BE2C (cell line): ENCODE results near the gene DPT.

ENCODE experiments used
- DNase-seq: peaks from one replicate; pipeline ENCODE4 v3.0.0-alpha.2; 2020
- H3K27me3 ChIP-seq: fragments of 250-450 bp; sonication (Bioruptor Pico); 2 replicates; pipeline ENCODE4 v1.5.1; 2020; ENCODE audit warnings: mild to moderate bottlenecking
- H3K36me3 ChIP-seq: fragments of 250-450 bp; sonication (Bioruptor Pico); 2 replicates; pipeline ENCODE4 v1.5.1; 2020; ENCODE audit warnings: mild to moderate bottlenecking
- H3K4me1 ChIP-seq: fragments of 250-450 bp; sonication (Bioruptor Pico); 2 replicates; pipeline ENCODE4 v1.5.1; 2020
- H3K4me3 ChIP-seq: 2 replicates; pipeline ENCODE4 v1.5.1; 2011; ENCODE audit warnings: low read depth, low read length
- H3K9me3 ChIP-seq: fragments of 250-450 bp; sonication (Bioruptor Pico); 2 replicates; pipeline ENCODE4 v1.5.1; 2020
- CTCF ChIP-seq: IDR thresholded peaks from 2 replicates; pipeline ENCODE4 v1.5.1; 2012; ENCODE audit warnings: mild to moderate bottlenecking, low read depth, low read length

The DPT gene

GRCh38 chr1:168717906-168718891 is 10.8 kb downstream of the DPT start:
- Histone ChIP-seq H3K4me1 (peaks cover 13% of the 10 kb centered on the region), H3K36me3 (no peaks in the 10 kb centered on the region), H3K4me3 (no peak overlapping the region), H3K27me3 (no peaks in the 10 kb centered on the region), H3K9me3 (no peaks in the 10 kb centered on the region)
- no peak for DNase-seq
- TF ChIP-seq CTCF: no peak

- no peak overlapping the region for H3K4me3 ChIP-seq
- no peaks in the 10 kb centered on the region for H3K9me3 ChIP-seq
- TF ChIP-seq CTCF: no peak
- no peaks in the 10 kb centered on the region for H3K36me3 ChIP-seq
- DNase-seq: no peak
- no peaks in the 10 kb centered on the region for H3K27me3 ChIP-seq
- peaks cover 11% of the 10 kb centered on the region for H3K4me1 ChIP-seq
Measured at GRCh38 chr1:168714012-168714411, 15.0 kb downstream of the DPT start.

GRCh38 chr1:168709405-168710363 is 19.3 kb downstream of the DPT start:
- no peak for TF ChIP-seq CTCF
- no peaks in the 10 kb centered on the region for H3K36me3 ChIP-seq
- no peak for DNase-seq
- H3K4me1 ChIP-seq: peaks cover 26% of the 10 kb centered on the region
- H3K4me3 ChIP-seq: peak overlapping the region; percentile 5
- H3K9me3 ChIP-seq: no peaks in the 10 kb centered on the region
- H3K27me3 ChIP-seq: no peaks in the 10 kb centered on the region

- no peaks in the 10 kb centered on the region for H3K36me3 ChIP-seq
- peak overlapping the region; percentile 5; the same call in 1 of the 2 replicates for H3K4me3 ChIP-seq
- no peaks in the 10 kb centered on the region for H3K9me3 ChIP-seq
- peak; percentile 60 for DNase-seq
- peaks cover 26% of the 10 kb centered on the region for H3K4me1 ChIP-seq
- TF ChIP-seq CTCF: no peak
- H3K27me3 ChIP-seq: no peaks in the 10 kb centered on the region
Measured at GRCh38 chr1:168708698-168709404, 20.2 kb downstream of the DPT start.

- DNase-seq: no peak
- Histone ChIP-seq H3K9me3 (no peaks in the 10 kb centered on the region), H3K36me3 (no peaks in the 10 kb centered on the region), H3K4me1 (peaks cover 26% of the 10 kb centered on the region), H3K4me3 (no peak overlapping the region), H3K27me3 (no peaks in the 10 kb centered on the region)
- no peak for TF ChIP-seq CTCF
Measured at GRCh38 chr1:168706391-168706992, 22.5 kb downstream of the DPT start.
